HG03575 (cell line): ENCODE results near the gene ST8SIA4.

Source experiments
- ATAC-seq: cut with Tn5 transposase; IDR thresholded peaks from one replicate; pipeline ENCODE4 v1.9.1; 2021; ENCODE audit not compliant: unreplicated experiment, insufficient number of reproducible peaks, low FRiP score; ENCODE audit errors: extremely low read depth

Gene ST8SIA4

DNA sequence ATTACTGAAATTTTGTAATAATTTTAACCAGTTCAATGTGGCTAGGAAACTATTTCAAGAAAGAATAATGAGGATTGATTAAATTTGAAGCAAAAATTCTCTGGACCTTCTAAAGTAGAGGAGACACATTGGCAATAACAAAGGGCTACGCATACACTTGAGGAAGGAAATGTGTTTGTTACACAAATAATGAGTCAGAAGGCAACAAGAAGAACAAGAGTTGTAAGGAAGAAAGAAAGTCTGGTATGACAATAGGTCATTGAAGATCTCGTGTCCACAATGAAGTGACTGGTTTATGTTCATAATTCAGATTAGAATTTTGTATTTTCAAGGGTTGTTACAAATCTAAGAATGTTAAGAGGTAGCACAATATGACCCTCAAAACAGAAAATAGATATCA, 25.8 kb downstream of the ST8SIA4 start:
- no peak for ATAC-seq

- ATAC-seq, result no peak
Observed at GRCh38 chr5:100872408-100873190, 30.5 kb downstream of the ST8SIA4 start.

DNA sequence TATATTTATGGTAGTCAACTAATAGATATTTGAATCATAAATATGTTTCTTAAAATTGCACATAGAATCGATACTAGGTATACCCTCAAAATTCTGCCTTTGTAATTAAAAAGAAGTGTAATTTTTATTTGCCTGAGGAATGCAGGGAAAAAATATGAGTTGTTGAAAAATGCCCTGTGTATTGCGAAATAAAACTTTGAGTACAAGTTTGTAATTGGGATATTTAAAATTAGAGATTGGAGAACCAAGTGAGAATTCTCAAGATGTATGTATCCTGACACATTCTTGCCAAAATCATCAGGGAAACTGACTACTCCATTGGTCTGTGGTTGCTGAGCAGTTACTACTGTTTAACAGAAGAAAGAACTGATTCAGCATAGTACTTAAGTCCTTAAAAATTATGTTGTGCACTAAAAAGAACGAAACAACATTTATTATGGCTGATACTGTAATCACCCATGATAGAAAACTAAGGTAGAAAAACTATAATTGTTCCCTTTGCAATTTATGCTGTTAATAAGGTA, 36.0 kb downstream of the ST8SIA4 start:
- no peak for ATAC-seq

DNA sequence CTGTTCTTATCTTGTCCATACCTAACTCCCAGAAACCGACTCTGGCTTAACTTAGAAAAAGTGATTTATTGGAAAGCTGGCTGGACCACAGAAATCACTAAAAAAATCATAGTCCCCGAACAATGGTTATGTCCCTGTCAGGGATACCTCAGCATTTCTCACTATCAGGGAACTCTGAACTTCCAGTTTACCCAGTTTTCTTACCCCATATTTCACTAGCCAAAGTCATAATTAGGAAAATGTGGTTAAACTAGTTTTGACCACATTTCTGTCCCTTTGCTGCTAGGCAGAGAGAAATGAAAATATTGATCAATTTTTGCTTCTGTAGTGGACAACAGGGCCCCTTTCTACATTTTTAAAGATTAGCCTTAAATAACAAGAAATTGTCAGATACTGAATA, 38.2 kb downstream of the ST8SIA4 start:
- ATAC-seq, result no peak

DNA sequence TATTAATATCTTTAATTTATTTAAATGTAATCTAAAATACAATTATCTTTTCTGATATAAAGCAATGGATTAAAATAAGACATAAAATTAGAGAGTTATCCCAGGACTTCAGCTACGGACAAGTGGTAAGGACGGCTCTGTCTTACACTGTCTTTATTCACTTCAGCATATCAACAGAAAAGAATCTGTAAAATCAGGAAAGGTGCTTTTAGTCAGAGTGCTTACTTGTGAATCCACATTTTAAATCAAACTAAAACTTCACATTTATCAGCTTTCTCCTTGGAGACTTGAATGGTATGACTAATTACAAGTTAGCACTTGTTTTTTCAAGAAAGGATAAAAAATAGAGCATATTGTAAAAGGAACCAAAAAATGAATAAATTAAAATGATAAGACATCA, 39.3 kb downstream of the ST8SIA4 start:
- no peak for ATAC-seq

GRCh38 chr5:100861148-100861547, 41.9 kb downstream of the ST8SIA4 start:
- no peak for ATAC-seq

GRCh38 chr5:100860407-100860806, 42.7 kb downstream of the ST8SIA4 start:
- ATAC-seq, result no peak

GRCh38 chr5:100858987-100859545, 44.0 kb downstream of the ST8SIA4 start:
- ATAC-seq, result no peak

DNA sequence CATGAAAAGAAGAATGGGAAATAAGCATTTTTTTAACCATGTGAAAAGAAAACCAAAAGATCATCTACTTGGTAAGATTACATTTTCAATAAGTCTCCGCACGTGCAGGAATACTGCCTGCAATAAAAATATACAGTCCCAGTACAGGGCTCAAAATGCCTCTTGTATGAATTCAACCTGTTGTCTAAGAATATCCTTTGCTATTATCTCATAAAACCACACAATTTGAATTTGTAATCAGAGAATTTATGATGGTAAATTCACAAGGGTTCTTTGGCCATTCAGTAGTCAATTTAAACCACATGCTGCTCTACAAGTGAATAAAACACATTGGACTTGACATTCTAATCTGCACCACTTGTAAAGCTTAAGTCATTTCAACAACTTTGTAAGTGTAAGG, 46.6 kb downstream of the ST8SIA4 start:
- no peak for ATAC-seq

DNA sequence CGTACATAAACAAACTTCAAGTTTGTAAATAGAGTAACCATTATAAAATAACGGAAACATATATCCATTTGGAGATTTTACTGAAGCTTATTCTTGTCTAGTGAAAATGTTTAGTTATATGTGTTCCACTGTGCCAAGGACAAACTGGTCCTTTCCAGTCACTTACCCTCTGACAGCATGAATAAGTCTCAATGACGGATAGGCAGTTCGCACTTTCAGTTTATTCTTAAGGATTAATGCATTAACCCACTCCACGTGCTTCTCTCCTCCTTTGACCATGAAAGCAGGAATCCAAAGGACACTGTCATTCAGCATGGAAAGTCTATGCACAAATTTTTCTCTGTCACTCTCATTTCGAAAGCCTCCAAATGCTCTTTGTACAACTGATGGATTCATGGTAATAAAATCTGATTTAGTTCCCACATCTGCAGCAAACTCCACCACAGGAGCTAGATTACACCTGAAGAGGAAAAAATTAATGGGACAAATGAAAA, 47.1 kb downstream of the ST8SIA4 start:
- ATAC-seq, result no peak

DNA sequence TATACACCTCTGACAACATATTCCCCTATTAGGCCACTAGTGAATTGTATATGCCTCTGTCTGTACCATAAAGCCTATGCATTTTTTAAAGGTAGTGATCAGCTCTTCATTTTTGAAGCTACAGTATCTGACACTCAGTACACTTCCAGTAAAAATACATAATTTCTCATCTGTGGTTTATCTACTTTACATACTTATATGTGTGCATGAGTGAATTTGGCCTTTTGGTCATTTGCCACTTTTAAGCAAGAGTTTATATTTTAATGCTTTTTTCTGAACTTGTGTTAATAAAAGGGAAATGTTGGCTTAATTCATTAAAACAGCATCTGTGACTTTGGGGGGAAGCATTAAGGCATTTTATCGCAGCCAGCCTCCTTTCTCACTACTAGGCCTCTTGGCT, 47.8 kb downstream of the ST8SIA4 start:
- no peak for ATAC-seq

DNA sequence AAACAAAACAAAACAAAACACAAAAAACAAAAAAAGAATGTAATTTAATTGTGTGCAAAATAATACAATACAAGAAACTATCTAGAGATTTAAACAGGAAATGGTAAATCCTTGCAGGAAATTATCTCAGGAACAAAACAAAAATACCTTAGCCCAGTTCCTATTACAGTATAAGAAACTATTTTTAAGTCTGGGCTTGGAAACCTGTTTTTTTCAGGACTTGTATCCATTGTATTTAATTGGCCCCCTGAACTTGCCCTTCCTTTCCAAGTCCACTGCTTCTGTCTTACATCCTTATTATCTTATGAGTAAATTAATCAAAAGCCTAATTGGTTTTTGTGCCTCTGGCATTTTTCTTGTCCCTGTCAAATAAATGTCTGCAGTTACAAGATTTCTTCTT, 48.5 kb downstream of the ST8SIA4 start:
- ATAC-seq, result no peak

DNA sequence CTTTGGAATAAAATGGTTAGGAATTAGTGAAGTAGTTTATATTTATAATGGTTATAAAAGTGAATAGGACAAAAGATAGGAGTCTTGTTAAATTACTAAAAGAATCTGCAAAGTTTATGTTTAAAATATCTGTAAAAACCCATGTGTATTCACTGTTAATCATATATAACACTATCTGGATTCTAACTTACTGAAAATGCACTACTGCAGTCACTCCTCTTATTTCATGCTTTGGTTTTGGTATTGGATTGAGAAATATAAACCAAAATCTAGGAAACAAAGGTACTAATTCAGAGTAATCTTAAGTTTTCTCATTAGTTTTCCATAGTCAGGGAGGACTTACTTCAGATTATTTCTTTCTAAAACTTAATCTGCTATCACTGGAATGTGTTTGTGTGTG, 49.5 kb downstream of the ST8SIA4 start:
- ATAC-seq, result no peak

- peak; percentile 97 for ATAC-seq
Observed at GRCh38 chr5:100852988-100853449, 50.1 kb downstream of the ST8SIA4 start.

- ATAC-seq, result no peak
Observed at GRCh38 chr5:100852051-100852450, 51.0 kb downstream of the ST8SIA4 start.

DNA sequence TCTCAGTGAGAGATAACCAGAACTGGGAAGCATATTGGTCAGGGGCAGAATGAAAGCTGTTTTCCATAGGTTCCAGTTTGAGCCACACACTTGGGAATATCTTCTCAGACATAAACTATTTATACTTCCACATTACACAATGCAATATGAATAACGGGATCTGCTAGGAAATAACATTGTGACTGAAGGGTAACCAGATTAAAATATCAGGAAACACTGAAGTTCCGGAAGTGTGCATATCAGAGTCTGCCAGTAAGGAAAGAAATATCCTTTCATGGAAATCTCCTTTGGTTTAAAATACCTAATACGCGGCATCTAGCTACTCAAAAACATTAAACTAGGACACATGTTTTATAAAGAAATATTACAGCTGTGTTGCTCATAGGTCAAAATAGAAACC, 56.3 kb downstream of the ST8SIA4 start:
- no peak for ATAC-seq

GRCh38 chr5:100842080-100842479, 61.0 kb downstream of the ST8SIA4 start:
- no peak for ATAC-seq

DNA sequence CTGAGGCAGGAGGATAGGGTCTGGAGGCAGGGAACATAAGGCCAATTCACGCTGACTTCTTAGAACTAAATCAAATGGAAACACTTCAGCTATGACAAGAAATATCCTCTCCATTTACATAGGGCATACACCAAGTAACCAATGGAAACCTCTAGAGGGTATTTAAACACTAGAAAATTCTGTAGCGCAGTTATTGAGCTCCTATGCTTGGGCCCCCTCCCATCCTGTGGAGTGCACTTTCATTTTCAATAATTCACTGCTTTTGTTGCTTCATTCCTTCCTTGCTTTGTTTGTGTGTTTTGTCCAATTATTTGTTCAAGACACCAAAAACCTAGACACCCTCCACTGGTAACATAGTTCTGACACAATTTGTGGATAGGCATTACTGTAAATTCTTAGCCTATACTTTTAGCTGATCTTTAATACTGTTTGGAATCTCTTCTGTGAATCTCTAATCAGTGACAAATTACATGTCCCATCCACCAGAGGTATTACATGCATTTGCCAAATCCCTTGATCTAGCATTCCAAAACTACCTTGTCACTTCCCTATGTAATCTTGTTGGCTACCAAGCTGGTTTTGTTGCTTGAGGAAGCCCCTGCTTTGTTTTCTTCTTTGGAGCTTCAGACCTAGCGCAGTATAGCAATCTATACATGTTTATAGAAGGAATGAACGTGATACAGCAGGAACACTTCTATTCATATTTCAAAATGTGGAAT, 61.6 kb downstream of the ST8SIA4 start:
- ATAC-seq, result no peak

GRCh38 chr5:100840789-100841188, 62.3 kb downstream of the ST8SIA4 start:
- ATAC-seq, result no peak

GRCh38 chr5:100840370-100840769, 62.7 kb downstream of the ST8SIA4 start:
- peak; percentile 56 for ATAC-seq
